GM19452 (cell line): ENCODE results near the gene TXLNA.

Source experiments
- ATAC-seq: cut with Tn5 transposase; IDR thresholded peaks from one replicate; pipeline ENCODE4 v1.9.1; 2021; ENCODE audit not compliant: unreplicated experiment

Gene TXLNA

GRCh38 chr1:32208469-32208868 lies 29.0 kb downstream of the TXLNA start:
- ATAC-seq = no peak

GRCh38 chr1:32208891-32209328 lies 29.4 kb downstream of the TXLNA start, which contains the start of gene DCDC2B:
Gene DCDC2B, plus strand, starts transcription at chr1:32209089. Its CDS starts 5 bp downstream, at chr1:32209094.
- no peak for ATAC-seq

GRCh38 chr1:32215629-32216480 lies 36.4 kb downstream of the TXLNA start:
- no peak for ATAC-seq

GRCh38 chr1:32216566-32216965 lies 37.1 kb downstream of the TXLNA start:
- no peak for ATAC-seq

GRCh38 chr1:32219022-32219421 lies 39.5 kb downstream of the TXLNA start:
- ATAC-seq = no peak

GRCh38 chr1:32220746-32221580 lies 41.5 kb downstream of the TXLNA start:
- no peak for ATAC-seq

- no peak for ATAC-seq
These were observed 42.1 kb downstream of the TXLNA start for GRCh38 chr1:32221581-32221979.

- peak; percentile 82 for ATAC-seq
These were observed 42.7 kb downstream of the TXLNA start, which contains the start of the genes EIF3I and TMEM234 for GRCh38 chr1:32221980-32222755. Gene EIF3I, plus strand, starts transcription at chr1:32222407. Its CDS starts 35 bp downstream, at chr1:32222442. Gene TMEM234, minus strand, starts transcription at chr1:32222353. Its CDS starts 31 bp downstream, at chr1:32222322.

- ATAC-seq = no peak
These were observed 44.2 kb downstream of the TXLNA start for GRCh38 chr1:32223683-32224082.

GRCh38 chr1:32224285-32224684 lies 44.8 kb downstream of the TXLNA start:
- ATAC-seq = no peak

- no peak for ATAC-seq
These were observed 49.3 kb downstream of the TXLNA start for GRCh38 chr1:32228771-32229170.

GRCh38 chr1:32231843-32232432 lies 52.5 kb downstream of the TXLNA start:
- ATAC-seq = no peak

GRCh38 chr1:32232558-32233304 lies 53.3 kb downstream of the TXLNA start:
- ATAC-seq = no peak

GRCh38 chr1:32234792-32235191 lies 55.3 kb downstream of the TXLNA start:
- no peak for ATAC-seq

GRCh38 chr1:32239337-32239736 lies 59.9 kb downstream of the TXLNA start:
- ATAC-seq = no peak

GRCh38 chr1:32239790-32240139 lies 60.3 kb downstream of the TXLNA start:
- ATAC-seq = no peak

- peak; percentile 49 for ATAC-seq
These were observed 60.9 kb downstream of the TXLNA start for GRCh38 chr1:32240140-32240951.

- ATAC-seq = peak; percentile 45
These were observed 61.7 kb downstream of the TXLNA start for GRCh38 chr1:32241001-32241763.
